HEK293 (cell line): ENCODE results near the gene FAM193B.

Experiments
- AEBP2 ChIP-seq: fragments of 450-650 bp; formaldehyde crosslinking; IDR thresholded peaks from 2 replicates; pipeline ENCODE4 v1.5.1; 2016; ENCODE audit warnings: missing biosample characterization, missing genetic modification characterization, borderline replicate concordance
- CTCF ChIP-seq: fragments of 450-650 bp; formaldehyde crosslinking; IDR thresholded peaks from 2 replicates; pipeline ENCODE4 v1.5.1; 2016; ENCODE audit warnings: missing biosample characterization, missing genetic modification characterization
- KLF9 ChIP-seq: fragments of 450-650 bp; formaldehyde crosslinking; IDR thresholded peaks from 2 replicates; pipeline ENCODE4 v1.5.1; 2016; ENCODE audit warnings: missing biosample characterization, missing genetic modification characterization, low read depth
- REST ChIP-seq: fragments of 450-650 bp; formaldehyde crosslinking; IDR thresholded peaks from 2 replicates; pipeline ENCODE4 v1.5.1; 2016; ENCODE audit warnings: missing biosample characterization, missing genetic modification characterization
- YY2 ChIP-seq: fragments of 450-650 bp; formaldehyde crosslinking; IDR thresholded peaks from 2 replicates; pipeline ENCODE4 v1.5.1; 2016; ENCODE audit warnings: missing biosample characterization, missing genetic modification characterization
- ZBTB10 ChIP-seq: fragments of 450-650 bp; formaldehyde crosslinking; IDR thresholded peaks from 2 replicates; pipeline ENCODE4 v1.5.1; 2016; ENCODE audit warnings: missing biosample characterization, missing genetic modification characterization
- ZBTB17 ChIP-seq: fragments of 450-650 bp; formaldehyde crosslinking; IDR thresholded peaks from 2 replicates; pipeline ENCODE4 v1.5.1; 2016; ENCODE audit warnings: missing biosample characterization, missing genetic modification characterization
- ZEB2 ChIP-seq: fragments of 450-650 bp; formaldehyde crosslinking; IDR thresholded peaks from 2 replicates; pipeline ENCODE4 v1.5.1; 2016; ENCODE audit warnings: missing biosample characterization, missing genetic modification characterization
- ZFHX2 ChIP-seq: fragments of 450-650 bp; formaldehyde crosslinking; conservative IDR thresholded peaks from 2 replicates; pipeline ENCODE4 v1.5.1; 2016; ENCODE audit warnings: missing biosample characterization, missing genetic modification characterization
- ZNF121 ChIP-seq: fragments of 450-650 bp; formaldehyde crosslinking; IDR thresholded peaks from 2 replicates; pipeline ENCODE4 v1.5.1; 2016; ENCODE audit warnings: missing biosample characterization, missing genetic modification characterization
- ZNF335 ChIP-seq: fragments of 450-650 bp; formaldehyde crosslinking; conservative IDR thresholded peaks from 2 replicates; pipeline ENCODE4 v1.5.1; 2016; ENCODE audit warnings: missing biosample characterization, missing genetic modification characterization
- ZNF341 ChIP-seq: fragments of 450-650 bp; formaldehyde crosslinking; IDR thresholded peaks from 2 replicates; pipeline ENCODE4; 2016; ENCODE audit warnings: low read depth, missing biosample characterization, missing genetic modification characterization
- ZNF394 ChIP-seq: fragments of 450-650 bp; formaldehyde crosslinking; IDR thresholded peaks from 2 replicates; pipeline ENCODE4 v1.5.1; 2016; ENCODE audit warnings: missing biosample characterization, missing genetic modification characterization, mild to moderate bottlenecking, moderate library complexity, borderline replicate concordance
- ZNF658 ChIP-seq: fragments of 450-650 bp; formaldehyde crosslinking; IDR thresholded peaks from 2 replicates; pipeline ENCODE4; 2016; ENCODE audit warnings: missing biosample characterization, missing genetic modification characterization
- ZNF704 ChIP-seq: fragments of 450-650 bp; formaldehyde crosslinking; IDR thresholded peaks from 2 replicates; pipeline ENCODE4 v1.5.1; 2016; ENCODE audit warnings: missing biosample characterization, missing genetic modification characterization

FAM193B gene

GRCh38 chr5:177496070-177496726, 58.2 kb downstream of the FAM193B start (continued):
- TF ChIP-seq AEBP2 (tag by site-specific recombination) (no peak), CTCF (0 out of 2 replicates have a peak, but pooled peaks have one; percentile 51), ZBTB17 (peak; percentile 94), YY2 (tag by site-specific recombination) (peak; percentile 10; the same call in 1 of the 2 replicates), ZNF704 (tag by site-specific recombination) (no peak), ZBTB10 (tag by site-specific recombination) (peak; percentile 15; the same call in 1 of the 2 replicates), ZNF121 (tag by site-specific recombination) (no peak), ZNF394 (tag by site-specific recombination) (peak; percentile 54; the same call in 1 of the 2 replicates), ZFHX2 (peak; percentile 70), KLF9 (0 out of 2 replicates have a peak, but pooled peaks have one; percentile 10), ZEB2 (tag by site-specific recombination) (peak; percentile 24; the same call in 1 of the 2 replicates), ZNF341 (tag by site-specific recombination) (no peak), ZNF658 (no peak), ZNF335 (tag by site-specific recombination) (peak; percentile 99), REST (tag by site-specific recombination) (peak; percentile 57)
- TF ChIP-seq, all 188 proteins: peak for 17
